HUES6 (cell line): Measurements from ENCODE around the gene OARD1.

Experiments
- H3K27ac ChIP-seq: 2 replicates; pipeline ENCODE4 v1.7.0; 2013; ENCODE audit warnings: low read depth, mild to moderate bottlenecking, low read length, inconsistent platforms
- H3K27me3 ChIP-seq: 2 replicates; pipeline ENCODE4 v1.6.1; 2013; ENCODE audit warnings: low read length; ENCODE audit not compliant: control insufficient read depth, insufficient read depth
- H3K36me3 ChIP-seq: 2 replicates; pipeline ENCODE4 v1.6.1; 2013; ENCODE audit warnings: low read length; ENCODE audit not compliant: control insufficient read depth, insufficient read depth
- H3K4me1 ChIP-seq: 2 replicates; pipeline ENCODE4 v1.6.1; 2013; ENCODE audit warnings: low read length; ENCODE audit not compliant: control insufficient read depth, insufficient read depth
- H3K4me3 ChIP-seq: 2 replicates; pipeline ENCODE4 v1.5.1; 2013; ENCODE audit warnings: low read depth, low read length
- H3K9ac ChIP-seq: one replicate; pipeline ENCODE4 v1.6.1; 2013; ENCODE audit warnings: mild to moderate bottlenecking, low read length
- H3K9me3 ChIP-seq: 2 replicates; pipeline ENCODE4 v1.6.1; 2013; ENCODE audit warnings: low read depth, low read length; ENCODE audit not compliant: control insufficient read depth, insufficient read depth

OARD1 gene

DNA sequence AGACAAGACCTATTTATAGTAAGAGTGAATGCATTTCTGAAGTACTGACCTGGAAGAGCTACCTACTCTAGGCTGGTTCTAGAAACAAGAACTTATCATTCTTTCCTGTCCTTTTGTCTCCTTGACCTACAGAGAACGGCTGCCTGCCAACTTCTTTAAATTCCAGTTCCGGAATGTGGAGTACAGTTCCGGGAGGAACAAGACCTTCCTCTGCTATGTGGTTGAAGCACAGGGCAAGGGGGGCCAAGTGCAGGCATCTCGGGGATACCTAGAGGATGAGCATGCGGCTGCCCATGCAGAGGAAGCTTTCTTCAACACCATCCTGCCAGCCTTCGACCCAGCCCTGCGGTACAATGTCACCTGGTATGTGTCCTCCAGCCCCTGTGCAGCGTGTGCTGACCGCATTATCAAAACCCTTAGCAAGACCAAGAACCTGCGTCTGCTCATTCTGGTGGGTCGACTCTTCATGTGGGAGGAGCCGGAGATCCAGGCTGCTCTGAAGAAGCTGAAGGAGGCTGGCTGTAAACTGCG, 10.9 kb downstream of the OARD1 start:
- no peak overlapping the region for H3K9ac ChIP-seq
- no peaks in the 10 kb centered on the region for H3K9me3 ChIP-seq
- H3K27me3 ChIP-seq, result no peaks in the 10 kb centered on the region
- no peak overlapping the region for H3K27ac ChIP-seq
- H3K4me3 ChIP-seq, result no peak overlapping the region
- peaks cover 29% of the 10 kb centered on the region for H3K36me3 ChIP-seq
- H3K4me1 ChIP-seq, result peaks cover 13% of the 10 kb centered on the region; the same call in 1 of the 2 replicates

DNA sequence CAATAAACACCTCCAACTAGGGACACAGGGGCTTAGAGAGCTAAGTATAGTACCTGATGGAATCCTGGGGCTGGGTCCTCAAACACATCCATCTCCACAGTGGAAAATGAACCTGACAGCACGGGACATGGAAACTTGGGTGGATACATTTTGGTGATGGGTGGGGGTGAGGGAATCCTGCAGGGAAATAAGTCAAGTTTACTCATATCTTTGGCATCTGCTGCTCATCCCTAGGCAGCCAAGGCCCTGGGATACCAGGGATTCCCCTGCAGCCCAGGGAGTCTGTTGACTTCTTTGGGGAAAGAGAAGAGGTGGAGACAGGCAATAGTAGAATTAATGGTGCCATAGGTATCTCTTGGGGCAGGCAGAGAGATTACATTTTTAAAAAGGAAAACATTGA, 12.6 kb downstream of the OARD1 start:
- no peak overlapping the region for H3K27ac ChIP-seq
- H3K27me3 ChIP-seq, result no peaks in the 10 kb centered on the region
- no peak overlapping the region for H3K9ac ChIP-seq
- no peak overlapping the region for H3K4me3 ChIP-seq
- H3K9me3 ChIP-seq, result no peaks in the 10 kb centered on the region
- peaks cover 12% of the 10 kb centered on the region for H3K36me3 ChIP-seq
- peaks cover 15% of the 10 kb centered on the region; the same call in 1 of the 2 replicates for H3K4me1 ChIP-seq

DNA sequence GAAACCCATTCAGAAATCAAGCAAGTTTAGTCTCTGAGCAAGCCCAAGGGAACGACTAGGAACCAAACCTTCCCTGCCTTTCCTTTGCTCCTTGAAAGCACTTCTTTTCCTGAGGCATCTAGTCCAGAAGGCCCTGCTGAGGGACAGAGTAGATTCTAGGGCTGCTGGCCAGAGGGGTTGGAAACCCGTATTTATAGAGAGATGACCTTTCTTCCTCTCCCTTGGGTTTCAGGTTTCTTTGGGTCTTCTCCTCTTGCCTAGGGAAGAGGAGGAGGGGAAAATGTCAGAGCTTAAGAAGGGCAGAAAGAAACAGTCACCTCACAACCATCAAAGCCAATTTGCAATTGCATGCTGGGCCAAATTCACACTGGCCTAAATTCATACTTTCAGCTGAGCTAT, 13.4 kb downstream of the OARD1 start:
- Histone ChIP-seq H3K27me3 (no peaks in the 10 kb centered on the region), H3K27ac (no peak overlapping the region), H3K4me1 (peaks cover 15% of the 10 kb centered on the region; the same call in 1 of the 2 replicates), H3K4me3 (no peak overlapping the region), H3K9ac (no peak overlapping the region), H3K9me3 (no peaks in the 10 kb centered on the region), H3K36me3 (peaks cover 7% of the 10 kb centered on the region; the same call in 1 of the 2 replicates)

DNA sequence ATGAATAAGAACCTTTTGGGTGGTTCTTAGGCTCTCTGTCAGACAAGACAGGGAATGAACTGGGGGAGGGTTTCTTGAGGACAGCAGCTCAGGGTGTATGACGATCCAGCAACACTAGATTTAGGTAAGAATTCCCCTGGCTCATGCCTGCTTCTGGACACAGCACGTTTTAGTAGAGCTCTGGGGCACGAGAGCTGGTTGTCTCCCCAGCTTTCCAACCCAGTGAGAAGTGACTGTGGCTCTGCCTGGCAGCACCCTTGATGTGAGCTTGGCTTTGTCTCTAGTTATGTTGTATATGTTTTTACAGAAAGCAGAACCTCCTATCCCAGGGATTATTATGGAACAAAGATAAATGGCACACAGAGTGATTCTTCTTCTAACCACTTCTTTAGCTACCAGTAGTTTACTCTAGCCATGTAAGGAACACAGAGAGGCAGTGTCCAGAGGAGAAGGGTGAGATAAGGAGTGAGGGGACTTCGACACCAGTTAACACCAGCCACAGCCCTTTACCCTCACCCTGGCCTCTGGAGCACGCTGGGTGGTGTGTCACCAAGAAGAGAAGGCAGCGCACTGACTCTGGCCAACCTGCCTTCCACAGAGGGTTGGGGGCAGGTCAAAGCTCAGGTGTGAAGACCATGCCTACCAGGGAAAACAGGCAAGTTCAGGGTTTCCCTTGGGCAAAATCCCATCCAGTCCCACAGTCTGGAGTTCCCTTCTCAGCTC, 15.2 kb downstream of the OARD1 start:
- Histone ChIP-seq H3K9me3 (no peaks in the 10 kb centered on the region), H3K4me1 (peaks cover 32% of the 10 kb centered on the region)

DNA sequence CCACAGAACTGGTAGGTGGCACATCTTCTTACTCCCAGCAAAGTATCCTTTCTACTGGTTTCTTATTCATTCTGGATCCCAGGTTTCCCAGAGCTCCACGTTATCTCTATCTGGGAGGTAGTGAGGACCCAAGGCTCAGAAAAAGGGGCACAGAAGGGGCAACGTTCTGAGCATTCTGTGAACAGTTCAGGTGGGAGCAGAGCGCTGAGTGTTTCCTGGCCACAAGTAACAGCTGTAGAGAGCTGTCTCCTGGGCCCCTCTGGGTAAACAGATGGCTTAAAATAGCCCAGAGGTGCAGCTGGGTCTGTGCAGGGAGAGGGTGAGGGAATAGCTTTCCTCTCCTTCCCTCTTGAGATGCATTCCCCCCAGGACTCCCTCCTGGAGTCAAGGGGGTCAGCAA, 17.0 kb downstream of the OARD1 start:
- H3K4me1 ChIP-seq, result peaks cover 39% of the 10 kb centered on the region

More for the DNA sequence above, 15.2 kb downstream of the OARD1 start:
- H3K4me3 ChIP-seq, result no peak overlapping the region
- 0 out of 2 replicates have a peak, but pooled peaks cover 6% of the 10 kb centered on the region for H3K36me3 ChIP-seq
- H3K27ac ChIP-seq, result no peak overlapping the region
- no peaks in the 10 kb centered on the region for H3K27me3 ChIP-seq
- H3K9ac ChIP-seq, result no peak overlapping the region

DNA sequence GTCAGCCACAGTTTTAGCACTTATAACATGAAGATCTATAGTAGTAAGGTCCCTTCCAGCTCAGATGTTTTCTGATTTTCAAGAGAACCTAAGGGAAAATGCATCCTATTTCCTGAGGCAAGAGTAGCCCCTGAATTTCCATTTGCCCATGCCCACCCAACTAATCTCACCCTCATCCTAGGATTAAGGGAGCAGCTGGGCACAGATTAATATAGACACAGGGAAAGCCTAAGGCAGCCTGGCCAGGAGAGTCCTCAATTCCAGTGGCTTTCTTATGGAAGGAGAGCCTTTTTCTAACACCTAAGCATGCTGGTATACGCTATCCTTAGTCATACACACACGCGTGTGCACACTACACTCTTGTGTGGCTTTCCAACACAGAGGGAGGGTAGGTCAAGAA, 17.6 kb downstream of the OARD1 start:
- H3K9ac ChIP-seq, result no peak overlapping the region
- H3K36me3 ChIP-seq, result no peaks in the 10 kb centered on the region
- H3K27me3 ChIP-seq, result no peaks in the 10 kb centered on the region
- H3K9me3 ChIP-seq, result no peaks in the 10 kb centered on the region
- peaks cover 44% of the 10 kb centered on the region for H3K4me1 ChIP-seq
- H3K4me3 ChIP-seq, result no peak overlapping the region
- H3K27ac ChIP-seq, result no peak overlapping the region

More for the DNA sequence above, 17.0 kb downstream of the OARD1 start:
- Histone ChIP-seq H3K36me3 (no peaks in the 10 kb centered on the region), H3K27me3 (no peaks in the 10 kb centered on the region), H3K27ac (no peak overlapping the region), H3K4me3 (no peak overlapping the region), H3K9me3 (no peaks in the 10 kb centered on the region), H3K9ac (no peak overlapping the region)

DNA sequence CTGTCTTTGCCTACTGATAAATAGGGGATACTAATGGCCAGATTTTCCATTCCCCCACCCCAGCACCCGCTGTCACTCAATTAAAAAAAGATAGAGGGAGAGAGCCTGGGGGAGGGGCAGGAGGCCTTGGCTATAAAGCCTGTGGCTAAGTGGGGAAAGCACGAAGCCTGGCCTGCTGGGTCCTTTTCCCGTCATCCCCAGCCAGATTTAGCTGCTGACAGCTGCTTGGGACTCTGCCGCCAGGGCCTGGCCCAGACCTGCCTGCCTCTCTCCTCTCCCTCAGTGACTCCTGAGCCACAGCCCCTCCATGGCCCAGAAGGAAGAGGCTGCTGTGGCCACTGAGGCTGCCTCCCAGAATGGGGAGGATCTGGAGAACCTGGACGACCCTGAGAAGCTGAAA, 19.1 kb downstream of the OARD1 start, which contains the start of gene APOBEC2:
TSS of gene APOBEC2 (plus strand) at position 162 of the 400 bp plus-strand sequence. CDS start at position 308, 146 bp downstream.
- Histone ChIP-seq H3K9ac (no peak within 1 kb of the TSS), H3K4me1 (peaks cover 47% of the 10 kb centered on the region), H3K27ac (no peak within 1 kb of the TSS), H3K9me3 (no peaks in the 10 kb centered on the region), H3K4me3 (no peak within 1 kb of the TSS), H3K36me3 (no peaks in the 10 kb centered on the region), H3K27me3 (no peaks in the 10 kb centered on the region)

DNA sequence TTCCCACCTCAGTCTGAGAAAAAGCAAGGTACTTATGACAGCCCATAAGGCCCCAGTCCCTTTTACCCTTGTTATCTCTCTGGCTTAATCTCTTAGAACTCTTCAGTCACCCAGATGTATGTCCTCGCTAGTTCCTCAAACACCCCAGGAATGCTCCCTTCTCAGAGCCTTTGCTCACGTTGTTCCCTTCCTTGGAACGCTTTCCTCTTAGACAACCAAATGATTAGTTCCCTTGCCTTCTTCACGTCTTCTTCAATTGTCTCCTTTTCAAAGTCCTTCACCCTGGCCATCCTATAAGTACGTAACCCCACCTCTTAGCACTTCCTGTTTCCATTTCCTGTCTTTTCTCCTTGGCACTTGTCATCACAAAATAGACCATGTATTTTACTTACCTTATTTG, 20.3 kb downstream of the OARD1 start:
- Histone ChIP-seq H3K27ac (no peak overlapping the region), H3K4me3 (no peak overlapping the region), H3K9me3 (no peaks in the 10 kb centered on the region), H3K9ac (no peak overlapping the region), H3K27me3 (no peaks in the 10 kb centered on the region), H3K36me3 (no peaks in the 10 kb centered on the region), H3K4me1 (peaks cover 47% of the 10 kb centered on the region)

DNA sequence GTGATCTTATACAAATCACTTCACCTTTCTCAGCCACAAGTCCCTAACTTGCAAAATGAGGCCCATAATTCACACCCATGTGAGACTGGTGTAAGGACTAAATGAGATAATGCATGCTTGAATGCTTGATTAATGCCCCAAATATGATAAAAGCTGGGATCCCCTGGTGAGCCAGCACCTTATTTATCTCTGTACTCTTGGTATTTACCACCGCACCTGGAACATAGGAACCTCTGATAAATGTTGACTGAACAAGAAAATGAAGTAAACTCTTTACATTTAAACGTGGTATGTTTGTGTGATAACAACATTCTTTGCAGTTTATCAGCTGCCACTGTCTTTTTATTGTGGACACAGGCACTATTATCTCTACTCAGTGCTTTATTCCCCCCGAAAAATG, 21.6 kb downstream of the OARD1 start:
- H3K9ac ChIP-seq, result no peak overlapping the region
- H3K27me3 ChIP-seq, result no peaks in the 10 kb centered on the region
- H3K36me3 ChIP-seq, result no peaks in the 10 kb centered on the region
- no peak overlapping the region for H3K27ac ChIP-seq
- H3K4me1 ChIP-seq, result peaks cover 47% of the 10 kb centered on the region
- H3K4me3 ChIP-seq, result no peak overlapping the region
- H3K9me3 ChIP-seq, result no peaks in the 10 kb centered on the region

DNA sequence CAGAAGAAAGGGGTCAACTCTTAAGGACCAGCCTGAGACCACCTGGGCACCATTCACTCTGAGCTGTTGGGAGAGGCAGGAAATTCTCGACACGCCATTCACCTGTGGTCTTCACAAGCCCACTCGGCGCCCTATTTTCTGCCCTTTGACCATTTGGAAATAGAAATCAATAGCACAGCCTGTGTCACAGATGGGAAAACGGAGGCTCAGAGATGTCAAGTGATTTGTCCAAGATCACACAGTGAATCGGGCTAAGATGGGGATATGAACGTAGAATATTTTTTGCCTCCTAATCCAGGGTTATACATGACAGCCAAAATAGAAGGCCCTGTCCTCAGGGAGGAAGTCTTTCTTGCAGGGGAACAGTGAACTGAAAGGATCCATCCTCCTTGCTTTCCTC, 22.2 kb downstream of the OARD1 start:
- Histone ChIP-seq H3K9ac (no peak overlapping the region), H3K36me3 (no peaks in the 10 kb centered on the region), H3K27me3 (no peaks in the 10 kb centered on the region), H3K4me3 (no peak overlapping the region), H3K9me3 (no peaks in the 10 kb centered on the region), H3K4me1 (peaks cover 44% of the 10 kb centered on the region), H3K27ac (no peak overlapping the region)

DNA sequence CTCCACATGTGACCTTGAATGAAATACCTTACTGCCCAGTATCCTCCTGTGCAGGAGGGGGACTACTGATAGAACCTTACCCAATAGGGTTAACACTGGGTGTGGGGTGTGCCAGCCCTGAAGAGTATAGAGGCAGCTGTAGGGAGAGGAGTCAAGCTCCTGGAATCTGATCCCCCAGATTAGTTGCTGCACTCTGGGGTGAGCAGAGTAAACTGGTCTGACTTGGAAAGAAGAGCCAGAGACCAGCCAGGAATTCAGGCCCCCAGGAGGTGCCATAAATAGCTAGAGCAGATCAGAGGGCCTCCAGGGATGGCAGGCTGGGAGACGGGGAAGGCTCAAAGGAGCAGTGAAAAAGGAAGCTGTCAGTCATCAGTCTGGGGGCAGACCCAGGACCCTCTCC, 22.6 kb downstream of the OARD1 start:
- H3K9me3 ChIP-seq, result no peaks in the 10 kb centered on the region
- no peaks in the 10 kb centered on the region for H3K27me3 ChIP-seq
- H3K36me3 ChIP-seq, result no peaks in the 10 kb centered on the region
- H3K27ac ChIP-seq, result no peak overlapping the region
- no peak overlapping the region for H3K4me3 ChIP-seq
- peaks cover 44% of the 10 kb centered on the region for H3K4me1 ChIP-seq
- no peak overlapping the region for H3K9ac ChIP-seq
